GM18498 (cell line): ENCODE results near the gene MALAT1.
A peak's percentile ranks its signal among the peaks of the same experiment; 100 is the strongest.

Source experiments
- ATAC-seq: cut with Tn5 transposase; IDR thresholded peaks from one replicate; pipeline ENCODE4 v1.9.1; 2021; ENCODE audit warnings: mild to moderate bottlenecking, moderate library complexity; ENCODE audit not compliant: unreplicated experiment

The MALAT1 gene

DNA sequence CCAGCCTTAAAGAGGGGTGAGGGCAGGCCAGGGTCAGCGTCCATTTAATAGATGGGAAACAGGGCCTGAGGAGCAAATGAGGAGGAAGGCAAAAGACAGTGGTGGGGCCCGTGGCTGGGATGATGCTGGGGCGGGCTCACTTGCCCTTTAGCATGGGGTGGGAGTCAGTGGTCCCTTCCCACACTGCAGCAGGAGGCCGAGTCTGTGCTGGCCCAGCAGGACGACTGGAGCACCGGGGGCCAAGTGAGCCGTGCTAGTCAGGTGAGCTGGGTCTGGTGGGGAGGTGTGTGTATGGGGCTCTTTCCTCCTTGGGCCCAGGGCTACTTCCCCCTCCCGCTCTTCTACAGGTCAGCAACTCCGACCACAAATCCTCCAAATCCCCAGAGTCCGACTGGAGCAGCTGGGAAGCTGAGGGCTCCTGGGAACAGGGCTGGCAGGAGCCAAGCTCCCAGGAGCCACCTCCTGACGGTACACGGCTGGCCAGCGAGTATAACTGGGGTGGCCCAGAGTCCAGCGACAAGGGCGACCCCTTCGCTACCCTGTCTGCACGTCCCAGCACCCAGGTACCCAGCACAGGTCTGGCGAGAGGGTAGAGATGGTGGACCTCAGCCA, 38.9 kb downstream of the MALAT1 start:
- no peak for ATAC-seq

DNA sequence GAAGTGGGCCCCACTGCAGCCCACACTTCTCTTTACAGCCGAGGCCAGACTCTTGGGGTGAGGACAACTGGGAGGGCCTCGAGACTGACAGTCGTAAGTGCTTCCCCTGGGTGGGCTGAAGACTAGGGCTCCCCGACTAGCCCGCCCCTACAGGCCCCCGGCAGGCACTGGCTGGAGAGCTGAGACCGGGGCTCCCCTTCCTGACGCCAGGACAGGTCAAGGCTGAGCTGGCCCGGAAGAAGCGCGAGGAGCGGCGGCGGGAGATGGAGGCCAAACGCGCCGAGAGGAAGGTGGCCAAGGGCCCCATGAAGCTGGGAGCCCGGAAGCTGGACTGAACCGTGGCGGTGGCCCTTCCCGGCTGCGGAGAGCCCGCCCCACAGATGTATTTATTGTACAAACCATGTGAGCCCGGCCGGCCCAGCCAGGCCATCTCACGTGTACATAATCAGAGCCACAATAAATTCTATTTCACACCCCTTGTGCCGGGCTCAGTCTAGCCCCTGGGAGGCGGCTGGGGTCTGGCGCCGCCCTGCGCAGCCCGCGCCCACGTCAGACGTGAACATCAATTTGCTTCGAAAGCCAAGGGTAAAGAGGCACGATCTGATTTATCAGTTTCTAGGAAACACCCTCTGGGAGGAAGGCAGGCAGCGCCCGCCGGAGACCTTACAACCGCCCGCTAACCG, 39.5 kb downstream of the MALAT1 start:
- ATAC-seq = no peak

DNA sequence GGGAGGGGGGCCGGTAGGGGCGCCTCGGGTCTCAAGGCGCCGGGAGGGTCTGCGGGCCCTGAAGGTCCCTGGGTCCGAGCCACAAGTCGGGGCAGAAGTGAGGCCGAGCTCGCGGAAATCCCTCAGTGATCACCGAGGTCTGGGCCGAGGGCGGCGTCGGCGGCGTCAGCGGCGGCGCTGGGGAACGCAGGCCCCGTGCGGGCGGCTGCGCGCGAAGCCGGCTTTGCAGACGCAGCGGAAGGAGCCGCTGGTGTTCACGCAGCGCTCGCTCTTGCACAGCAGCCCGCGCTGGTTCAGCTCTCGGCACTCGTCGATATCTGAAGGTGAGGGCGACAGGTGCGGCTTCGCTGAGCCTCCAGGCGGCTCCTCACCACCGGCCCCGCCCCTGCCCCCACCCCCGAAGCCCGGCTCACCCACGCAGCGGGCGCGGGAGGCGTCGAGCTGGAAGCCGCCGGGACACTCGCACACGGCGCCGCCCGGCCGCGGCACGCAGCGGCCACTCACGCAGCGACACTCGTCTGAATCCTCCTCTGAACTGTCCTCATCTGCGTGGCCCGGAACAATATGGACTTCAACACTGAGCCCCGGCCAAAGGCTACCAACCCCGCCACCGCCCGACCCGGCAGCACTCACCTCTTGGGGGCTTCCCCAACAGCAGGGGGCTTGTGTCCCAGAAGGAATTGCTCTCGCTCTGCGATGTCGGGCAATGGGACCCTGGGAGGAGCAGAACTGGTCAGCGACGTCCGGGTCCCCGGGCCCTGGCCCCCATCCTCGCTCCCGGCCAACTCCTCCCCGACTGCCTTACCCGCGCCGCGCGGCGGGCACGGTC, 40.3 kb downstream of the MALAT1 start:
- ATAC-seq = no peak

DNA sequence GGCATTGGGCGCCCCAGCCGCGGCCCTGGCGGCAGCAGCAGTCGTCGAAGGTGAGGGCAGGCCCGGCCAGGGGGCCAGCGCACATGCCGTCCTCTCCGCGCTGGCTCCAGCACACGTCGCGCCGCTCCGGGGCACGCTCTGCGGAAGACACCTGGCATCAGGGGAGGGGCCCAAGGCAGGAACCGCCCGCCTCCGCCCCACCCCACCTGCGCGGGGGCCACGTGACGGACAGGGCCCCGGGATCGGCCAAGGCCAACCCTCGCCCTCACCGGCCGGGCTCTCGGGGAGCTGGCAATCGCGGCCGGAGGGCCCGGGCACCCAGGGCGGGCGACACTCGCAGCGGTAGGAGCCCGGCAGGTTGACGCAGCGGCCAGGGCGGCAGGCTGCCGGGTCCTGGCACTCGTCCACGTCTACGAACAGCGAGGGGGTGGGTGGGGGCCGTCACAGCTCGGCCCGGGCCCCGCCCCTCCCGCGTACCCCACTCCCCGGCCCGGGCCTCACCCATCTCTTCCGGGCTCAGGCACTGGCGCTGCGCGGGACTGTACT, 41.0 kb downstream of the MALAT1 start:
- peak; percentile 58 for ATAC-seq

DNA sequence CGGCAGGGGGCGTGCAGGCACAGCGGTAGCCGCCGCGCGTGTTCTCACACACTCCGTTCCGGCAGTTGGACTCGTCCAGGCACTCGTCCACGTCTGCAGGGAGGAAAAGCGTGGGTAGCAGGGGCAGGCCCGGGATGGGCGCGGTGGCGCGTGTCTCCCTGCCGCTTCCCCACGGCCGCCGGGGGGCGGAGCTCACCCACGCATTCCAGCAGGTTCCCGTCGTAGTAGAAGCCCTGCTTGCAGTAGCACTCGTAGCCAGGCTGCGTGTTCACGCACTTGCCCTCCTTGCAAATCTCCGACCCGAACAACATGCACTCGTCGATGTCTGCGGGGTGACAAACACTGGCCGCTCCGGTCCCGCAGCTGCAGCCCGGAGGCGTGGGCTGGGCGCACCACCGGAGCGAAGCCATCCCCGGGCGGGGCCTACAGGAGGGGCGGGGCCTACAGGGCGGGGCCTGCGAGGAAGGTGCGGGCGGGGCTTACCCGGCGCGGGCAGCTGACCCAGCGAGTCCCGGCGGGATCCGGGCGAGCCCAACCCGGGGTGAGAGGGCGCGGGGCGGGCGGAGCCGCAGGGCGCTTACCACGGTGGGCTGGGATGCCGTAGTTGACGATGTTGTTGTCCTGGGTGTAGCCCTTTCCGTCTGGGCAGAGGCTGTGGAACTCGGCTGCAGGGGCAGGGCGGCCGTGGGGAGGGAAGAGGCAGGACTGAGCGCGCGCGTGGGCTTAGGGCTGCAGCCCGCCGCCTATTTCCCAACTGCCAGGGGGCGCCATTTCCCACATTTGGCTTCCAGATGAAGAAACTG, 41.6 kb downstream of the MALAT1 start:
- peak; percentile 76 for ATAC-seq

DNA sequence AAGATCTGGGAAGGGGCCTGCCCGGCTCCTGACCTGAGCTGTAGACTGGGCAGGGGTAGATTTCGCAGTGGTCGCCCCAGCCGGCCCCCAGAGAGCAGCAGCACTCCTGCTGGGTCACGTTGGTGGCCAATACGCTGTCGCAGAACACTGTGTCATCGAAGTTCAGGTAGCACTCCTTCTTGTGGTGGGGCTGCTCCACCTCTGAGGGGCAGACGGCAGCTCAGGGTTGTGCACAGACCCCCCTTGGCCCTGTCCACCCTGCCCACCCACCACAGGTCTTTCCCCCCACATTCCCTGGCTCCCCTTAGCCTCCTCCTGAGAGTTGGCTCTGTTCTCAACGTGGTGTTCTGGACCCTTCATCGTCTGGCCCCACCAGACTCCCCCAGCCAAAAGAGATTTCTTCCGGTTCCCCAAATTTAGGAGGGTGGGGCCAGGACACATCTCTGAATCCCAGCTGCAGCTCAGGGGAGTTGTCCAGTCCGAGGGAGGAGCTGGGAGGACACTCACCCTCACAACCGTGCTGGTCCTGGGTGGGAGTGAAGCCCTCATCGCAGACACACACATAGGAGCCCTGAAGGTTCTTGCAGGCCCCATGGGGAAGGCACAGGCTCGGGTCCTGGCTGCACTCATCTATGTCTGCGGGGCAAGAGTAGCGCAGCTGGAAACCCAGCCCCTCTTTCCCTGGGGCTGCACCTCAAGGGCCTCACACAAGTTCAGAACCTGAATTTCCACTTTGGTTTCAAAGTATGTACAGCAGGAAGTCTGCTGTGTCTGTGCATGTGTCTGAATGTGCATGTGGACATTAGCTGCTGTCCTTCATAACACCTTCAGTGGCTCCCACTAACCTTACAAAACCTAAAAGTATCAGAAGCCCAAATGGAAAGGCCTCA, 42.5 kb downstream of the MALAT1 start:
- no peak for ATAC-seq

DNA sequence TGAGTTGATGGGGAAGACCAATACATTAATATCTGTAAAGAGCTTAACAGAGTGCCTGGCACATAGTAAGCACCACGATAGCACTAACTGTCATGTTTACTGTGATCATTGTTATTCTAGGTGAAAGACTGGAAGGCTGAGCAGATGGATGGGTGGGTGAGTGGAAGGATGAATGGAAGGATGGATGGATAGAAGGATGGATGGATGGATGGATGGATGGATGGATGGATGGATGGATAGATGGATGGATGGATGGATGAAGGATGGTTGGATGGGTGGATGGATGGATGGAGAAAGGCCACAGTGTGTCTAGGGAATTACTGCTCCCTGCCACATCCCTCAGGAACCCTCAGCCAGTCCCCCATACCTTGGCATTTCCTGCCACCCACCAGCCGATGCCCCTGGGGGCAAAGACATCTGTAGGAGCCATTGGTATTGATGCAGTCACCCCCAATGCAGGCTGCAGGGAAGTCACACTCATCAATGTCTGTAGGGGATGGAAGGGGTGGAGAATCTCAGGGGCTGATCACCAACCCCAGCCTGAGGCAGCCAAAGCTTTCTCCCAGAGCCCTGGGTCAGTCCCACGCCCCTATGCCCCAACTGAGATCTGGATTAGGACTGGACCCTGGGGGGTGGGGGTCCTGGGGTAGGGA, 44.0 kb downstream of the MALAT1 start:
- no peak for ATAC-seq

DNA sequence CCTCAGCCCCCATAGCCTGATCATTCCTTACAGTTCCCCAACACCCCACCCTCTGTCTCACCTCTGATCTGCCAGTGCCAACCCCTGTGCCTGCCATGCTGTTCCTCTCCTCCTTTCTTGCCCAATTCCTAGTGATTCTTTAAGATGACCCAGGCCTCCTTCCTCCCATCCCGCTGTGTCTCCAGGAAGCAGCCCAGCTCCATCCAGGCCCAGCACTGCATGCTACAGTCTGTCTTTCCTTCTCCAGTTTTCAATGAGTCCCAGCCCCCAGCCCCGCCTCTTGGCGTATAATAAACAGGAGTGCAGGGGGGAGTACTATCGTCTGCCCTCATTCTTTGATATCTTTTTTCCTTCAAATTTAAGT, 47.0 kb downstream of the MALAT1 start:
- ATAC-seq = no peak

DNA sequence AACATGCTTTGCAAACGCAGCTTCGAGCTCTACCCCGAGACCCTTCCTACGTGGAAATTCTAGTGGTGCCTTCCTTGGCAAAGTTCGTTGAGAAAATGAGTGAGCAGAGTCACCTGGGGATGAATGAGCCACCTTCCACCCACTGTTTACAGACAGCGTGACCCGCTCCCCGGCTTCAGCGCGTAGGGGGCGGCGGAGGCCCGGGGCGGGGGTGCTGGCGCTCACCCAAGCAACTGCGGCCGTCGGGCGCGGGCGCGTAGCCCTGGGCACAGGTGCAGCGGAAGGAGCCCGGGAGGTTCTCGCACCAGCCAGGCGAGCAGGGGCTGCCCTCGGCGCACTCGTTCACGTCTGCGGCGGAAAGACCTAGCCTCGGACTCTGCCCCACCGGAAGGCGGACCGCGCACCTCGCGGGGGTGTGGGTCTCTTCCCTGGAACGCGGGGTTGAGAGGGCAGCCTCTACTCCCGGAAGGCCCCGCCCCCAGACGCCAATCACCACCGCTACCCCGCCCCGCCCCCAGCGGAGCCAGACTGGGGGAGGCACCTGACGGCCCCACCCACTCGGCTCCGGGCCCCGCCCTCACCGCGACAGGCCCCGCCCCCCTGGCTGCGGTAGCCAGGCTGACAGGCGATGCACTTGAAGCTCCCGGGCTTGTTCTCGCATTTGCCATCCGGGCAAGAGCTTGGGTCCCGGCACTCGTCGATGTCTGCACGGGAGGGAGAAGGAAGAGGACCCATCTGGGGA, 47.5 kb downstream of the MALAT1 start:
- ATAC-seq = peak; percentile 79

DNA sequence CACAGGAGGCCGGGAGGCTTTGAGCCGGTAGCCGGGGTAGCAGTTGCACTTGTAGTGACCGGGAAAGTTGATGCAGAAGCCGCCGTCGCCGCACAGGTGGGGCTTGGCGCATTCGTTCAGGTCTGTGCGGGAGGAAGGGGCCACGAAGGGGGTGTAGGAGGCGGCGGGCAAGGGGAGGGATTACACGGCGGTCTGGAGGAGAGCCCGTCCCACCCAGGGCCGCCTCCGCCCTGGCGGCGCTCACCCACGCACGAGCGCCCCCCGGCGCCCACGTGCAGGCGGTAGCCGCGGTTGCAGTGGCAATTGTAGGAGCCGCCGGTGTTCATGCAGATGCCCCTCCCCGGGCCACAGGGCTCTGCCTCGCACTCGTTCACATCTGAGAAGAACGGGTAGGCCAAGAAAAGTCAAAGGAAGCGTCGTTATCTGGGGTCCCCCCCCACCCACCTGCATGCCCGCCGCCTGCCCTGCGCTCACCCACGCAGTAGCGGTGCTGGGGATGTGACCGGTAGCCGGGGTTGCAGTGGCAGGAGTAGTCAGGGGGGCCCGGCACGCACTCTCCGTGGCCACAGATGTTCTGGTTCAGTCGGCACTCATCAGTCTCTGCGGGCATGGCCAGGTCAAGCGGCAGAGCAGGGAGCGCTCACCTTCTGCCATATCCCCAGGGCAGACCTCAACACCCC, 48.7 kb downstream of the MALAT1 start:
- no peak for ATAC-seq

DNA sequence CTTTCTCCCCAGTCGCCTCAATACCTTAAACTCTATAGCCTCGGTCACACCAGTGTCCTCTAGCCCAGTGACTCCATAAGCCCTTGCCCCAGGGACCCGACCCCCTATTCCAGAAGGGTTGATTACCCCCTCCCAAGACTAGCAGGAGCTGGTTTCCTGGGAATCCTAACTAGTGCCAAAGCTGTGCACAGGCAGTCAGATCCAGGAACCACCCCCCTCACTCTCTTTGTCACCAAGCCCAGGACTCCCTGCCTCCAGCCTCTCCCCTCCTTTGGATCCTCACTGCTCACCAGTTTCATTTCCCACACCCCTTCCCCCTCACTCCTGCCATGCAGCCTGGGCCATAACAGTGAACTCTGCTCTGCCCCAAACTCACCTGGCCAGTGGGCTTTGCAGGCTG, 49.5 kb downstream of the MALAT1 start:
- ATAC-seq = no peak

DNA sequence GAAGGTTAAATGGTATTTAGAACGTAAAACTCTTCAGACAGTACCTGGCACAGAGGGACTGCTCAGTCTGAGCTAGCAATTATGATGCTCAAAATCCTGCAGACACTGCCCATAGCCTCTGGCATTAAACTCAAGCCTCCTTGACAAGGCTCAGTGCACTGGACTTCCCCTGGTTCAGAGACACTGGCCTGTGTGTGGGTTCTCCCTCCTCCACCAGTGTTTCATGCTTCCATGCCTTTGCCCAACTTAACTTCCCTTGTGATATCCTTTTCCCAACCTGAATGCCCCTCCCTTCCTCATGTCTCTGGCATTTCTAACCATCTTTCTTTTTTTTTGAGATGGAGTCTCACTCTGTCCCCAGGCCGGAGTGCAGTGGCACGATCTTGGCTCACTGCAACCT, 50.3 kb downstream of the MALAT1 start:
- no peak for ATAC-seq

DNA sequence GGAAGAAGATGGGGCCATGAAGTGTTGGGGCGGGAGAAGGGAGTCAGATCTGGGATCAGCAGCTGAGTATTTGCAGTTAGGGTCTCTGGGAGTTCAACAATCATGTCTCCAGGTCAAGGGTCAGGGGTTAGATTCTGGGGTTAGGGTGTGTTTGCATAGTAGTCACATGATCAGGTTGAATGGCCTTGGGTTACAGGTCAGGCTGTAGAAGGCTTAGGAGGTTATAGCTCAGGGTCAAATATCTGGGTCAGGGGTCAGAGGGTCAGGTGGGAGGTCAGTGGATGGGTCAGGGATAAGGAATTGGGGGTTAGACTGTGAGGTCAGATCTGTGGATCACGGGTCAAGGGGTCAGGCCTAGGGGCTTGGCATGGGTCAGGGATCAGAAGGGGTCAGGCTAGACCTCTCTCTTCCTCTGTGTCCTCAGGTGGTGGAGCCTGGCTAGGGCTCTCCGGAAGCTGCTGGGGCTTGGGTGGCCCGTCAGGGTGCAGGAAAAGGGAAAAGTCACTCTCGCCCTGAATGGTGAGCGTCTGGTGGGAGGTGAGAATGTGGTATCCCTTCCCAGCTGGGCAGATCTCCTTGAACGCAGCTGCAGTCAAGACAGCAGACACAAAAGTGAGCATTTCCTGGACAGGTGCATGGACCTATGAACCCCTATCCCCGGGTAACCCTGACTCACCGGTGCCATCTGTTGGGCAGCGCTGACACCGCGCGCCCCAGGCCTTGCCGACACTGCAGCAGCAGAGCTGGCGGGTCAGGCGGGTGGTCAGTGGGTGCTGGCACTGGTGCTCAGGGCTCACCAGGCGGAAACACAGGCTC, 52.9 kb downstream of the MALAT1 start:
- ATAC-seq = peak; percentile 72

DNA sequence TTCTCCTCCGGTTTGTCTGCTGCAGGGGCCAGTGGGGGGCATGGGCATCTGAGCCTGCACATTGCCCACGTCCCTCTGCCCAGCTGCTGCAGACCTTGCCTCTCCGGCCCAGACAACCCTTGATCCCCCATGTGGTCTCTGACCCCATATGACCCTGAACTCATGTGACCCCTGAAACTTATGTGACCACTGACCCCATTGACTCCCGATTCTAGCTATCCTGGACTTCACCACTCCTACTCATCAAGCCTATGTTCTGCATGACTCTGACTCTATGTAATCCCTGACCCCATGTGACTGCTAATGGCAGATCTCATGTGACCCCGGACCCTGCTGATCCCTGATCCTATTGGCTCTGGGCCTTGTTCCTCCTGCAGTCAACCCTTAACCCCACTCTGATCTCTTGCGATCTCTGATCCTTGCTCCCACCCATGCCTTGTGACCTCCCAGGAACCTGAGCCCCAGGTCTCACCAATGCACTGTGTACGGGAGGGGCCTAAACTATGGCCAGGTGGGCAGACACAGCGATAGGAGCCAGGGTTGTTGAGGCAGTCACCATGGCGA, 53.6 kb downstream of the MALAT1 start:
- ATAC-seq = no peak

DNA sequence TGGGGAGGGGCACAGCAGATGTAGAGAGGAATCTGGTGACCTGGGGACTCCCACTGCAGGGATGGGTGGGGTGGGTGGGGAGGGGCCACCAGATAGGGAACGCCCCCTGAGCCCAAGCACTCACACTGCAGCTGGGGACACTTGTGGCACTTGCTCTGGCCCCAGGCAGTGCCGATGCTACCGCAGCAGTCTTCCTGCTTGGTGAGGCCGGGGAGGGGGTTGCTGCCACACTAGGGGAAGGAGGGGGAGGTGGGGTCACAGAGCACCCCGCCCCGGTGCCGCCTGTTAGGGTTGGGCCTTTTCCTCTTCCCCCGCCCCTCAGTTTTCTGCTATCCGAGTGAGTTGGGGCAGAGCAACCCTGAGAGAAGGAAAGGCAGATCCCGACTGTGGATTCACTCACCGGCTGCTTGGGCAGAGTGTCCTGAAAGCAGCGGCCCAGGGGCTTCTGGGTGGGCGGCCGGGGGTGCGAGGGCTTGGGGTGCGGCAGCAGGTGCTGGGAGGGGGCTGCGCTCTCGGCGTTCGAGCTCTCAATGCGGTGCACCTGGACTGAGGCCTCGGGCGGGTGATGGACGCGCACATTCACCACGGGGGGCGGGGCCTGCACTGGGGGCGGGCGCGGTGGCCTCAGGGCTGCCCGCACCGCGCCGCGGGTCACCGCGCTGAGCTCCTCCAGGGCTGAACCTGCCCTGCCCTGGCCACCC, 54.6 kb downstream of the MALAT1 start:
- no peak for ATAC-seq

DNA sequence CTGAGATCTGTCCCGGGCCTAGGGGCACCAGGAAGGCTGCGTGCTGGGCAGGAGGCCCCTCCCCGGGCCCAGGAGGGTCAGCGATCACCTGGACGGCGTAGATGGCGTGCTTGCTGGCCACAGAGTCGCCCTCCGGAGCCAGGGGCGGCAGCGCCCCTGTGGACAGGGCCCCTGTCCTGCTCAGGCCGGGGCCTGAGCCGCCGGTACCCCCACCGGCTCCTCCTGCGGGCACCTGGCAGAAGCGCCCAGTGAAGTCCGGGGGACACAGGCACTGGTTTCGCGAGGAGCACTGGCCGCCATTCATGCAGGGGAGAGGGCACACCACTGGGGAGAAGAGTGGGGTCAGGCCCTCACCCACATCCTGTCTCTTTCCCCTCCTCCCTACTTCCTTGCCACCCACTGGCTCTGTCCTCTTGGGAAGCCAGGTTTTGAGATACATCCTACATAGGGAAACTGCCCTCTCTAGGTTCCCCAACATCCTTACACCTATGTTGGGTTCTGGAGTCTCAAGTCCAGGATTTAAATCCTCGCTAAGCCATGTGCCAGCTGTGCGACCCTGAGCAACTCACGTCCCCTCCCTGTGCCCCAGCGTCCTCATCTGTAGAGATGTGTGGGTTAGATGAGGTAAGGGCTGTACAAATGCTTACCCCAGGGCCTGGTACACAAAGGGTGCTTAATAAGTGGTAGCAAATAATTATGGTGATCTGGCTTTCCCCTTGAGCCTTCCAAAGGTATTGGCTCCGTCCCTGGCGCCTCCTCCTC, 55.4 kb downstream of the MALAT1 start:
- ATAC-seq = no peak
